PFSK-1 (cell line): Measurements from ENCODE around the gene HACE1.
A peak's percentile ranks its signal among the peaks of the same experiment; 100 is the strongest.

ENCODE experiments used
- FOXP2 ChIP-seq: optimal IDR thresholded peaks from 2 replicates; pipeline ENCODE3; 2011; ENCODE audit warnings: borderline replicate concordance, control low read depth, inconsistent platforms; ENCODE audit not compliant: insufficient read depth; ENCODE audit errors: extremely low read length, extremely low read depth
- POLR2AphosphoS5 ChIP-seq: IDR thresholded peaks from 2 replicates; pipeline ENCODE4 v1.6.1; 2012; ENCODE audit warnings: low read depth, mild to moderate bottlenecking, control low read depth, low read length, moderate library complexity
- SIN3A ChIP-seq: IDR thresholded peaks from 2 replicates; pipeline ENCODE4 v1.6.1; 2012; ENCODE audit warnings: mild to moderate bottlenecking, low read length, moderate library complexity, borderline replicate concordance; ENCODE audit not compliant: insufficient read depth
- TAF1 ChIP-seq: IDR thresholded peaks from 2 replicates; pipeline ENCODE4 v1.6.1; 2012; ENCODE audit warnings: low read length, control low read depth, borderline replicate concordance; ENCODE audit not compliant: insufficient read depth
- TF ChIP-seq, protein P1 (sequence below), 2 experiments: IDR thresholded peaks; 2 replicates each; pipeline versions ENCODE4 v1.6.1 to v1.8.0; 2011 to 2012; ENCODE audit warnings: low read depth in 2 of 2, low read length in 2 of 2, control low read depth in 1 of 2, inconsistent platforms in 1 of 2, mild to moderate bottlenecking in 1 of 2, moderate library complexity in 1 of 2; ENCODE audit not compliant: insufficient read depth in 1 of 2

Gene HACE1

DNA sequence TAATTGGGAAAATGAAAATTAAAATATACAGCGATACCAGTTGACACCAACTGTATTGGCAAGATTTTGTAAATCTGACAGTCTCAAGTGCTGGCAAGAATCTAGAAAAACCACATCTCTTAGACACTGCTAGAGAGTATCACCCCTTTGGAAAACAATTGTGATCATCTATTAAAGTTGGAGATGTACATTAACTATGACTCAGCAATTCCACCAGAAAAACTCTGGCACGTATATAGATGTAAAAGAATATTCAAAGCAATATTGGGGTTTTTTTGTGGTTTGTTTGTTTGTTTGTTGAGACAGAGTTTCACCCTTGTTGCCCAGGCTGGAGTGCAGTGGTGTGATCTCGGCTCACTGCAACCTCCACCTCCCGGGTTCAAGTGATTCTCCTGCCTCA, 142.9 kb downstream of the HACE1 start:
- TF ChIP-seq POLR2AphosphoS5 (no peak), FOXP2 (no peak), TAF1 (no peak), SIN3A (no peak)
- TF ChIP-seq, protein P1, sequence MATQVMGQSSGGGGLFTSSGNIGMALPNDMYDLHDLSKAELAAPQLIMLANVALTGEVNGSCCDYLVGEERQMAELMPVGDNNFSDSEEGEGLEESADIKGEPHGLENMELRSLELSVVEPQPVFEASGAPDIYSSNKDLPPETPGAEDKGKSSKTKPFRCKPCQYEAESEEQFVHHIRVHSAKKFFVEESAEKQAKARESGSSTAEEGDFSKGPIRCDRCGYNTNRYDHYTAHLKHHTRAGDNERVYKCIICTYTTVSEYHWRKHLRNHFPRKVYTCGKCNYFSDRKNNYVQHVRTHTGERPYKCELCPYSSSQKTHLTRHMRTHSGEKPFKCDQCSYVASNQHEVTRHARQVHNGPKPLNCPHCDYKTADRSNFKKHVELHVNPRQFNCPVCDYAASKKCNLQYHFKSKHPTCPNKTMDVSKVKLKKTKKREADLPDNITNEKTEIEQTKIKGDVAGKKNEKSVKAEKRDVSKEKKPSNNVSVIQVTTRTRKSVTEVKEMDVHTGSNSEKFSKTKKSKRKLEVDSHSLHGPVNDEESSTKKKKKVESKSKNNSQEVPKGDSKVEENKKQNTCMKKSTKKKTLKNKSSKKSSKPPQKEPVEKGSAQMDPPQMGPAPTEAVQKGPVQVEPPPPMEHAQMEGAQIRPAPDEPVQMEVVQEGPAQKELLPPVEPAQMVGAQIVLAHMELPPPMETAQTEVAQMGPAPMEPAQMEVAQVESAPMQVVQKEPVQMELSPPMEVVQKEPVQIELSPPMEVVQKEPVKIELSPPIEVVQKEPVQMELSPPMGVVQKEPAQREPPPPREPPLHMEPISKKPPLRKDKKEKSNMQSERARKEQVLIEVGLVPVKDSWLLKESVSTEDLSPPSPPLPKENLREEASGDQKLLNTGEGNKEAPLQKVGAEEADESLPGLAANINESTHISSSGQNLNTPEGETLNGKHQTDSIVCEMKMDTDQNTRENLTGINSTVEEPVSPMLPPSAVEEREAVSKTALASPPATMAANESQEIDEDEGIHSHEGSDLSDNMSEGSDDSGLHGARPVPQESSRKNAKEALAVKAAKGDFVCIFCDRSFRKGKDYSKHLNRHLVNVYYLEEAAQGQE (IDR thresholded peaks at IDR 0.05; ENCODE audit: insufficient read depth in 1 of 2, low read depth in 2 of 2, low read length in 2 of 2) = no peak

DNA sequence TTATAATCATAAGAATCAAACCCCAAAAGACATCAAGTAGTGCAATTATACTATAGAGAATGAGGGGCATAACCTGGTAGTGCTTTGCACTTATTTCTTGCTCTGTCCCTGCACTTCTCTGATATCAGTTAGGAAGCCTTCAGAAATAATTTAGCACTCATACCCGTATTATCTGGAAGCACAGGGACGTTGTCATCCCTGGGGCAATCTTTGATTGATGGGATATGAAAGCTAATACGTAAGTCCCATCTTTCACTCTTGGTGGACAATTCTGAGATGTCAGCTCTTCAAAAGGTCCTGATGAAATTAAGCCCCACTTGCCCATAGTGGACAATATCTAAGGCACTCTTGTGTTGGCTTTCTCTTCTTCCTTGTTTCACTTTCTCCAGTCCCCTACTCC, 144.9 kb downstream of the HACE1 start:
- TF ChIP-seq POLR2AphosphoS5 = no peak
- TF ChIP-seq SIN3A = no peak
- TF ChIP-seq, protein P1 (IDR thresholded peaks at IDR 0.05; ENCODE audit: insufficient read depth in 1 of 2, low read depth in 2 of 2, low read length in 2 of 2) = no peak
- no peak for TF ChIP-seq FOXP2
- no peak for TF ChIP-seq TAF1

DNA sequence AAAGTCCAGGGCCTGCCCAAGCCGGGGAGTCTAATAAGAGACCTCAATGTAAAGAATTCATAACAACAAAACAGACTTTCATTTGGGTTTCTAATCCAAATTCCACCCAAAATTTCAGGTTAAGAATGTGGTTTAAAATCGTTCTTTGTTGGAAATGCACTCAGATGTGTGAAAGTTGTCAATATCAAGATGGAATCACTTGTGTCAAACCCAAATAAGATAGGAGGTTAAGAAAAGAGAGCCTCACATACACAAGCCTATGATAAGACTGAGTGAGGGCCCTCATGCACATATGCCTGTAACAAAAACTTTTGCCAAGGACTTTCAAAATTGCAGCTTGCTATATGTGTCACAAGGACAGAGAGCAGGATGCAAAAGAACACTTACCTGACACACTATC, 145.7 kb downstream of the HACE1 start:
- TF ChIP-seq FOXP2 = no peak
- TF ChIP-seq SIN3A = no peak
- TF ChIP-seq TAF1 = no peak
- no peak for TF ChIP-seq POLR2AphosphoS5
- TF ChIP-seq, protein P1 (IDR thresholded peaks at IDR 0.05; ENCODE audit: insufficient read depth in 1 of 2, low read depth in 2 of 2, low read length in 2 of 2) = no peak

DNA sequence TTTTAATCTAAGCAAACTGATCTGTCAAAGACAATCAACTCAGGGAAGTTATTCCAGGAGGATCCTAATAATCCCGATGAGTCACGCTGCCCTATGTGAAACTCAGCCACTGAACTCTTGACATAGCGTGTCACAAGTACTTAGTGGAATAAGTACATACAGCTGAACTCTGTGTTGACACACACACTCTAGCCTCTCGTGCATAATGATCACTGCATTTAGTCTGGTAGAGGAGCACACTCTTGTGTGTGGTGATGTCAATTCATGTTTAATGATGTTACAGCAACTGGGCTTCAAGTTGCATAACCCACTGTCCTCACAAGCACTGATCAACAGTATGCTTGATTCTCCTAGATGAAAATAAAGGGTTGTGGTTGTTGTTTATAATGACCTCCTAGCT, 148.3 kb downstream of the HACE1 start:
- TF ChIP-seq POLR2AphosphoS5 = no peak
- no peak for TF ChIP-seq TAF1
- no peak for TF ChIP-seq SIN3A
- TF ChIP-seq, protein P1 (IDR thresholded peaks at IDR 0.05; ENCODE audit: insufficient read depth in 1 of 2, low read depth in 2 of 2, low read length in 2 of 2) = no peak
- peak; percentile 61 for TF ChIP-seq FOXP2
